G401 (cell line): ENCODE measurements around the gene MEG3. TPM values are rescaled to one million over a fixed set of nuclear protein-coding genes. Genes with fewer than 3 reads are reported as not detected.

ENCODE experiments used
- DNase-seq: peaks from one replicate; pipeline ENCODE4 v3.0.0-alpha.2; 2015; ENCODE audit warnings: low spot score
- in situ Hi-C: cut with HindIII; loops from 2 replicates; pipeline ENCODE4 v1.10.0; 2016; ENCODE audit warnings: low sequenced_read_pairs, mixed read lengths
- total RNA-seq: library from RNA; depleted of rRNA; stranded (reverse); fragments of >200 nt; shearing (Covaris generic); gene quantifications from 2 replicates; pipeline ENCODE4 v1.2.3, GENCODE V29; 2014; rRNA removed

The MEG3 gene
- 3.4 TPM in 1 of 2 replicates, not detected in the other for total RNA-seq

DNA sequence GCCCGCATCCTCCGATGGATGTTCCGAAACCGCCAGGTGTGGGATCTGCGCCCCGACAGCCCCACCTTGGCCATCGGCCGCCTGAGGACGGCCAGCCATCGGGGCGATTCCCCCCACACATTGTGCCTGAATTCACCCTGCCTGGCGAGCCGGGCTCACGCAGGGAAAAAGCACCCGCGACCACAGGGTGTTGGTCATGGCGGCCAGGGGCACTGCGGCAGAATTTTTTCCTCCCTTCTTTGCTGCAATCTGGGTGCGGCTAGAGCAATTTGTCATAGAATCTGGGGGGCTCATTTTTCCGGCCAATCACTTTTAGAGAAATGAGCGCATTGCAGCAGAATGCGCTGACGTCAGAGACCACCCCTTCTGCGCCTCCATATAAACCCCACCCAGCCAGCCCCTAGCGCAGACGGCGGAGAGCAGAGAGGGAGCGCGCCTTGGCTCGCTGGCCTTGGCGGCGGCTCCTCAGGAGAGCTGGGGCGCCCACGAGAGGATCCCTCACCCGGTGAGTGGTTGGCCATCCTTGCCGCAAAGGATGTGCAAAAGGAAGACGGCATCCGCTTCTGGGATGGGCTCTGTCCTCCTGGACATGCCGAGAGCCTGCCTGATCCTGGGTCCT is at the start of gene MEG3:
Gene MEG3, plus strand, starts transcription at position 406 of the 619 bp plus-strand sequence.
- DNase-seq, result peak; percentile 92
- in situ Hi-C loops, result no loop called here

DNA sequence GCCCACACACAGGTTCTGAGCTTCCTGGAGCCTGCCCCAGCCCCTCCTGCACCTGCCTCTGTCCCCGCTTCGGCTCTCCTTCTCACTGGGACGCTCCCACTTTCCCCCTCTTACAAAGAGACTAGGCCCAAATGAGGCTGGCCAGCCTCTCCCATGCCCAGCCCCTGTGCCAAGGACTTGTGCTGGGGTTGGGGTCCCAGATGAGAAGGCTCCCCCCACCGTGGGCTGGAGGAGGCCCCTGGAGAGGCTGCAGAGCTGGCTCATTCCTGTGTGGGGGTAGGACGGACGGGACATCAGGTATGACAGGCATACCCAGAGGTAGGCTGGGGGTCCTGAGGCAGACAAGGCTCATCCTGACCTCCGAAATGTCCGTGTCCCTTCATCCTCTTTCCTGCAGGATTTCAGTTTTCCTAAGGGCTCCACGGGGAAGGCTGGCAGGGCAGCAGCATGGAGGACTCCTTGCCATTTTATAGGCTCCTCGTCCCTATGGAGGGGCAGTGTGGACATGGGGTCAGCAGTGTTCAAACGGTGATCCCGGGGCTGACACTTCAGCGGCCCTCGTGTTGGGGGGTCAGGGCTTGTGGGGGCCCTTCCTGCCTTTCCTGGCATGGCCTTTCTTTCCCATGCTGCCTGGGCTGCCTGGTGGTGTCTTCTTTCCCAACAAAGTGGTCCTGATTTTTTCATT is 49.1 kb upstream of the MEG3 start:
- in situ Hi-C loops, result no loop called here
- DNase-seq, result no peak

DNA sequence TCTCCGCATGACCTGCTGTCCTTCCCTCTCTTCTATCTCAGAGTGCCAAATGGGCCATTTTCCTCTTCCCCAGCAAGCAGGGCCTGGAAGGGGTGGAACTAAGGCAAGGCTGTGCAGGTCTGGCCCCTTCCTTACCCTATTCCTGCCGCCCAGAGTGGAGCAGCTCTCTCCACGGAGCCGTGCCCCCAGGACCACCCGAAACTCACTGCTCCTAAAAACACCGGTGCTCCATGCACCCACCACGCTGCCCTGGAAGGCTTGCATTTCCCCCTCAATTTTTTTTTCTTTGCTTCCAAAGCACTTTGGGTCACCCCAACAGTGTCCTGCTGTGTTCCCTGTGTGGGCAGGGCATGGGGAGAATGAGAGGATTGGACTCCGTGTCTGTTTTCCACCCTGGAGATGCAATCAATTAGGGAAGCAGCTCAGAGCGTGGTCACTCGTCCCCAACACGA is 48.5 kb upstream of the MEG3 start:
- in situ Hi-C loops, result no loop called here

DNA sequence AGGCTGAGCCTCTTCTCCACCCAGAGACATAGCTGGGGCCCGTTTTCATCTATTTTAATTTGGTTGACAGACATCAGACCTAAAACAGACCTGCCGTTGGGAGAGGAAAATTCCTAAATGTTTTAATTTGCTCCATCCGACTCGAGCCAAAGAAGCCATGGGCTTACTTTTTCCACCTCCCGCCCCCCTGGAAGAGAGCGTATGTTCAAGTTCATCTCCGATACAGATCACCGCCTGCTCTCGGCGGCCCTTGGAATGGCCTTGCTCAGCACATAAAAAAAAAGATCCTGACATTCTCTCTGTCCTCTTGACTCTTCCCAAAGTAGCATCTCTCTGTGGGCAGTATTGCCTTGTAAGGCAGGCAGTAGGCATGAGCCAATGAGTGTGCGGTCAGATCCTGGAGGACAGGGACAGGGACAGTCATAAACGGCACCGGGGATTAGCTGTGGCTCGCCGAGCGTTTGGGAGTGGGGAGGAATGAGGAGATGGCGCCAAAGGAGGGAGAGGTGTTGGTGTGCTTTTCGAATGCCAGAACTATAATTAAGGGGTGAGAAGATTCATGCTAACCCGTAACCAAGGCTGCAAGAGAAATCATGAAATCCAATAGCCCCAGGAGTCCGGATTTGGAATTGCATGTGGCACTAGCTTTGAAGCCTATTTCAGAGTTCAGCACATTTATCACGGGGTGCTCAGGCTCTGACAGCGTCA is 47.9 kb upstream of the MEG3 start:
- peak; percentile 72 for DNase-seq
- in situ Hi-C loops, result no loop called here

More for the DNA sequence above, 48.5 kb upstream of the MEG3 start:
- DNase-seq, result no peak

DNA sequence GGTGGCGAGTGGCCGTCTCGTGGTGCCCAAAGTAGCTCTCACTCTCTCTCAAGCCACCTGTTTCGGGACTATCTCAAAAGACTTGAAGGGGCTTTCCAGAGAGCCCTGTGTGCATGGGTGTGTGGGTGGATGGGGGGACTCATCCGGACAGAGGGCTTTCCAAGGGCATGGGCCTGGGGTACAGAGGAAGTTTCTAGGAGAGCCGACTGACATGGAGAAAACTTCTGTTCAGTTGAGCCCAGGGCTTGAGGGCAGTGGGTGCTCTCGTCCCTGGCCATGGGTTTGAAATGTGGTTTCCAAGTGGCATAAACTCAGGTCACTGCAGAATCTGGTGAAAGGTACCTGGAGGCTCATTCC is 47.4 kb upstream of the MEG3 start:
- in situ Hi-C loops, result no loop called here
- DNase-seq, result peak; percentile 8

DNA sequence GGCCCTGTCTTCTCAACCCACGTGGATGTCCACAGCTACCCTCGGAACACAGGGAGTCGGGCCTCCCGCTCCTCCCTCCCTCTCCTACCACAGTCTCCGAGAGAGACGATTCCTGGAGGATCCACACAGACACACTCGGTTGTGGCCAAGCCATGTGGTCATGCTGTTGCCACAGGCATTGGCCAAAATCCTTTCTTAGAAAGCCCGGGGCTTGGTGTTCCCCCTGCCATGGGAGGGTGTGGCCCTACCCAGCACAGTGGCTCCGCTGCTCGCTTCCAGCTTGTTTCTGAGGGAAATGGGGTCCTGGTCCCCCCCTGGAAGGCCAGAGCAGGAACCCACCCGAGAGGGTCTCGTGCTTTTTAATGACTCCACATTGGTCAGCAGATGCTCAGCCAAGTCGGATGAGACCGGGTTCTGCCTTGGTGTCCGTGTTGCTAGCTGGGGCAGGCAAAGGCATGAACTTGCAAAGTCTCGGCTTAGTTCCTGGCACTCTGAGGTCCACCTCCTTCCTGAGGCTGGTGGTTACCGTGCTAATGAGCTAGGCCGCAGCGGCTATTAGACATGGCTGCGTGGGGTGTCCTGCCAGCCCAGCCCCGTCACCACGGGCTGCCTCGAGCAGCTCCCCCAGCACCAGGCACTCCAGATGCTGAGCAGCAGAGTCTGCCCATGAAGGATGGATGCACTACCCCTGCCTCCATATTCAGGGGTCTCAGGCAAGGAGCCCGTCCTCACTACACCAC is 46.8 kb upstream of the MEG3 start:
- in situ Hi-C loops, result no loop called here

DNA sequence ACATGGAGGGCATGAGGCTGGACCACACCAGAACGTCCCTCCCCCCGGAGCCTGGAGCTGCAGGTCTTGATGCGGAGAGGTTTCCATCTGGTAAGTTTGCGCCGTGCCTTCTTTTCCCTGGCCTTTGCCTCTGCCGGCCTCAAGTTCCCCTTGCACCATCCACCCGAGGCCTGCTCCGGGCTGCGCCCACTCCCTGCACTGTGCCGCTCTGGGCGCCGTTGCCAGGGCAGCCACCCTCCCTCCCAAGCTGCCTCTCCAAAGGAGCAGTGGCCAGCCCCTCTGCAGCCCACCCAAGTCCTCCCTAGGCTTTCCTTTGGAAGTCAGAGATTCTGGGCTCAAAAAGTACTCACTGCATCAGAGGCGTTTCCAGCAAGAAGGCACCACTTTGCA is 46.2 kb upstream of the MEG3 start:
- in situ Hi-C loops, result no loop called here
- no peak for DNase-seq

More for the DNA sequence above, 46.8 kb upstream of the MEG3 start:
- peak; percentile 41 for DNase-seq

DNA sequence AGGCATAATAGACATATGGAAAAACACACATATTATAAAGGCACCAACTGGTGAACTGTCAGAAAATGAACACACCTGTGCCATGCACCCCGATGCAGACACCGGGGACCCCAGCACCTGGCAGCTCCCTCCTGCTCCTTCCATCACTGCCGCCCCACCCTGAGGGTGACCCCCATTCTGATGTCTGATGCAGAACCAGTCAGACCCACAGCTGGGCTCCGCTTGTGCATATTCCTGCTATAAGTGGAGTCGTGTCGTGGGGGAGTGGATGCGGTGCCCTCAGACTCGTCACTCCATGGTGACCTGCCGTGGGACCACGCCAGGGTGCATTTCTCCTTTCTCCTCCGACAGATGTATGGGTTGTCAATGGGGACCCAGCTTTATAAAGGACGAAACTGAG is 45.7 kb upstream of the MEG3 start:
- in situ Hi-C loops, result no loop called here
- no peak for DNase-seq

DNA sequence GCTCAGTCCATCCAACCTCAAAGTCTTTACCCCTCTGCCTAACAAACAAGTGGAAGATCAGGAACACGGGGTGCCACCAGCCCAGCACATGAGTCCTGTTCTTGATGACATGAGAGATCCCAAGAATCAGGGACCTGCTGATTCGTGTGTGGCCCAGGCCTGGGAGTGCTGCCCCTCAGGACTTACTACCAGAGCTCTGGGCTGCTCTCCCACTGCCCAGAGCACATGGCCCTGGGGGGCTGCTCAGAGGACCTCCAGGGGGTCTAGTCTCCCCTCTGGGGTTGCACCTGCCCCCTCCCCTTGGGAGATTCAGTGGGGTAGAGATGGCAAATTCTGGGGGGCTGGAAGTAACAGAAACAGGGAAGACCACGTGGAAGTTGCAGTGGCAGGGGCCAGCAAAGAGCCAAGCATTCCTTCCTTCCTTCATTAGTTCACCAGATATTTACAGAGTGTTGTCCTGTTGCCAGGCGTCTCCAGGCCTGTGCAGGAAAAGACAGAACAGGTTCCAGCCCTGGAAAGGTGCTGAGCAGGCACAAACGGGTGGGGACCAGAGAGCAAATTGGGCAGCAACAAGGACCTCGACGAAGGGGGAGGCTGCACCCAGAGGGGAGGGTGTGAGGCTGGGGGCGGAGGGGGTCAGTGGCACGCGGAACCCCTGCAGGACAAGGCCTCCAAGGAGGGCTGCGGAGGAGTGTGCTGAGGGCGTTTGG is 45.1 kb upstream of the MEG3 start:
- no peak for DNase-seq
- in situ Hi-C loops, result no loop called here

DNA sequence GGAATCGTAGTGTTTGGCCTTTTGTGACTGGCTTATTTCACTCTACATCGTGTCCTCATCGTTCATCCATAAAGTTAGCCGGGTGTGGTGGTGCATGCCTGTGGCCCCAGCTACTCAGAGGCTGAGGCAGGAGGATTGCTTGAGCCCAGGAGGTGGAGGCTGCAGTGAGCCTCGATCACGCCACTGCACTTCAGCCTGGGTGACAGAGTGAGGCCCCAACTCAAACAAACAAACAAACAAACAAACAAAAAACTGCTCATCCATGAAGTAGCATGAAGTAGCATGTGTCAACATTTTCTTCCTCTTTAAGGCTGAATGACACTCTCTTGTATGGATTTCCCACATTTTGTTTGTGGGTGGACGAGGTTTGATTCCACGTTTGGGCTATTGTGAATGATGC is 44.0 kb upstream of the MEG3 start:
- in situ Hi-C loops, result no loop called here

DNA sequence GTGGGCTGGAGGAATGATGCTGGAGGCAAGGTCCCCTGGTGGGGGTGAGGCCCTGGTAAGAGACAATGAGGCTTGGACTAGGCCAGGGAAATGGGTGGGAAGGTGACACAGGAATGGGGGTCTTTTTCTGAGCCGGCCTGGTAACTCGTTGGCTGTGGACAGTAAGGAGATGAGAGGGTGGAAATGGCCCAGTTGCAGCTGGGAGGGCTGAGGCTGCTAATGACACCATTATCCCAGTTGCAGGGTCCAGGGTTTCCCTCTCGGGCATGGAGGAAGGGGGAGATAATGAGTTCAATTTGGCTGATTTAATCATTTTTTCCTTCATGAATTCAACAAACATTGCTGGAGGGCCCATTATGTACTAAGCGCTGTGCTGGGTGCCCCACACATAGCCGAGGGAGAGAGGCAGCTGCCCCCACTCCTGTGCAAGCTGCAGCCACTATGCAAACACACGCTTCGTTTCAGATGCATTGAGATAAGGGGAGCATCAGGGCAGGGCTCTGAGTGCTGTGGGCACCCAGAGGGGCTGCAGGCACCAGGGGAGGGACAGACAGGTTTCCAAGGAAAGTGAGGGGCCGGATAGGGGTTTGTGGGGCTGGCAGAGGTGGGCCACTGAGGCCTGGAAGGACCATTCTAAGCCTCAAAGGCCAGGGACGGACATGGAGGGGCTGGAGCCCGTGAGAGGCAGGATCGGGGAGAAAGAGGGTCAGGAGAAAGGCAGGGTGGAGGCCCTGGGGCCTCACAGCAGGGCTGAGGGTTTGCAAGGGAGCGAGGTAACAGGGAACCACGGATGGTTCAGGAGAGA is 43.2 kb upstream of the MEG3 start:
- in situ Hi-C loops, result no loop called here
- no peak for DNase-seq

More for the DNA sequence above, 44.0 kb upstream of the MEG3 start:
- DNase-seq, result no peak

DNA sequence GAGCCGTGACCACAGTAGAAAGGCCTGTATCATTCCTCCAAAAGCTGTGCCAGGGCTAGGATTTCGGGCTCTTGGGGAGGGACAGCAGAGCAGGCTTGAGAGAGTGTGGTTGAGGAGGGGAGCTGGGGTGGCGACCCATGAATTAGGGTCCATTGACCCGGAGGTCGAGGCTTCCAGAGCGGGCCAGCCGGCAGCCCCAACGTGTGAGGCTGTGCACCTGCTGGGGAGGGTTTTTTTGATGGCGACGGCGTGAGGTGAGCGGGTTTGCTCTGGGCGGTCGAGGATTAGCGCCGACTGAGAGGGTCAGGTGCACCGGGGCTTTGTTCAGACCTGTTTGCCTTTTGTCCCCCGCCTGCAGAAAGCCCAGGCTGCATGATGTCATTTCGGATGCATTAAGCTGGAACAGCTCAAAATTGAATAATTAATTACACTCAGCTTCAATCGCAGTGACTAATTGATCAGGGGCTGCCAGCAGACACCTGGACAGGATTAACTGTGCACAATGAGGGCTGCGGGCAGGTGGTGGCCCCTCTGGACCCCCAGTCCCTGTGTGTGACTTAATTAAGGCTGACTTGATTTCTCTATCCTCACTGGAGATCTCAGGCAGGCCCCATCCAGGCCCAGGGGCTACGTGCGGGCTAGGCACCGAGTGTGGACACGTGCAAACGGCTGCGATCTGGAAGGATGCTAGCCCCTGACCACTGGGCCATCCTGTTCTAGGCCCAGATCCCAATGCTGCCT is 42.1 kb upstream of the MEG3 start:
- no peak for DNase-seq
- in situ Hi-C loops, result no loop called here

DNA sequence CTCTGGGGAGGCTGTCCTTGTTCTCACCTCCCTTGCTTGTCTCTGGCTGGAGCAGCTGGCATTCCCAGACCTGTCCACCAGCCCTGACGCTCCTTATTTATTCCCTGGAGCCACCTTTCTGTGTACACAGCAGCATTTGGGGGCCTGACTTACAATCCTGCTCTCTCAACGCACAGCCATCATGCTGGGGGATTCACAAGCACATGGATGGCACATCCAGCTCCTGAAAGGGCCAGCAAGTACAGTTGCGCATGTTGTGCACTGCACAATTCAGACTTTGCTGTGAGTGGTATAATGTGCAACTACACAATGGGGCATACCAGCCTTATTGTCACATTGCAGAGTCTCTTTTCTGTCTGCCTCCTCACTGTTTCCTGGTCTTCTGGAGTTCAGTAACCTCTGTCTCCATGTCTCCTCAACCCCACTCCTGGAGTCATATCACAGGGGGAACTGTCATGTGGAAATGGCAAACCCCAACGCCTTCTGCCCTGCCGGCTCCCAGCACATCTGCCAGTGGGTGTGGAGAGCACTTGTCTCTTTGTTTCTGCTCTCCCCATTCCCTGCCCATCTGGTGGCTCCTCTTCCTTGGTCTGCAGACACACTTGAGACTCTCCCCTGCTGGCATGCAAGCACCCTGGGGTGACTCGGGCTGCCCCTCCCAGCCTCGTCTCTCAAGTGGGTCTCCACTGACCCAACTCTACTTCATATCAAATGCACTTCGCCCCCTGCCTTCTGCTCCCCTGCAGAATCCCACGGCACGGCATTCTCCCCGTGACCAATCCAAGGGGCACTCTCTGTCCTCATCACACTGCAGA is 41.2 kb upstream of the MEG3 start:
- DNase-seq, result no peak
- in situ Hi-C loops, result no loop called here

DNA sequence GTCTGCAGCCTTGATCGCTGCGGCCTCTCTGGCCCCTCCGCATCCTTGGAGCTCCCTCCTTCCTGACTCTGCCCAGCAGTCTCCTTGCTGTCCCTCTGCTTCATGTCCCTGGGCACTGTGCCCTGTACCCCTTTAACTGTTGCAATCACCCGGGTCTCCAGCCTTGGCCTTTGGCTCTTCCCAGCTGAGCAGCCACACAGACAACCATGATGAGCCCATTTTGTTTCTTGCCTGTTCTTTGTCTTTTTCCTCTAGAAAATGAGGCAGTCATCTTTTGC is 40.6 kb upstream of the MEG3 start:
- in situ Hi-C loops, result no loop called here
- no peak for DNase-seq

DNA sequence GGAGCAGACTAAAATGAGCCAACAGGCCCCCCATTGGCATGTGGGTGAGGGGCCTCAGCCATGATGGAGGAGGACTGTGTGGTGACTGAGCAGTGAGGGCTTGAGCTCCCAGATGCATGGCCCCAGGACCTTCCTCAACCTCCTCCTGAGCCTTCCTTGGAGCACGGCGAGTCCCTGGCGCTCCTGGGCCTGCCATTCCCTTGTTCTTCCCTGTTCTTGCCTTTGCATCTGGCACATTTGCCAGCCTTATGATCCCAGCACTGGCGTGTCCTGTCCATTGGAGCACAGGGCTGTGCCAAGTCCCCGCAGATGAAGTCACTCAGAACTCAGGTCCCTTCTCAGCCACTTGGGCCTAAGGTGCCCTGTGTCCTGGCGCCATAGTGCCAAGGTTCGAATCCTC is 40.3 kb upstream of the MEG3 start:
- DNase-seq, result no peak
- in situ Hi-C loops, result no loop called here

DNA sequence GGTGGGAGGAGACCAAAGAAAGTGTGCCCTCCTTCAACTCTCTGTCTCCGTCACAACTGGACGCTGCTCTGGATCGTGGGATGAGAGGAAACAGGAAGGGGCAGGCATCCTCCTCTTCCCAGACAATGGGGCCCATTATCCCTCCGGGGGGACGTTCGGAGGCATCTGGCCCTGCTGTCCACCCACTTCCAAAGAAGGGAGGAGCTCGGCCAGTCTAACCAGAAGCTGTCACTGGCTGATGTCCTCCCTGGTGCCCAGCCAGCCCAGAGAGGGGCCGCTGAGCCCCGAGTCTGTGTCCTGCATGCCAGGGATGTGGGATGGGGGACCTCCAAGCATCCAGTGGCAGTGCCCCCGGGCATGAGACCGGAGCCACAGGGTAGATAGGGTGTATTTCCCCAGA is 39.8 kb upstream of the MEG3 start:
- no peak for DNase-seq
- in situ Hi-C loops, result no loop called here

DNA sequence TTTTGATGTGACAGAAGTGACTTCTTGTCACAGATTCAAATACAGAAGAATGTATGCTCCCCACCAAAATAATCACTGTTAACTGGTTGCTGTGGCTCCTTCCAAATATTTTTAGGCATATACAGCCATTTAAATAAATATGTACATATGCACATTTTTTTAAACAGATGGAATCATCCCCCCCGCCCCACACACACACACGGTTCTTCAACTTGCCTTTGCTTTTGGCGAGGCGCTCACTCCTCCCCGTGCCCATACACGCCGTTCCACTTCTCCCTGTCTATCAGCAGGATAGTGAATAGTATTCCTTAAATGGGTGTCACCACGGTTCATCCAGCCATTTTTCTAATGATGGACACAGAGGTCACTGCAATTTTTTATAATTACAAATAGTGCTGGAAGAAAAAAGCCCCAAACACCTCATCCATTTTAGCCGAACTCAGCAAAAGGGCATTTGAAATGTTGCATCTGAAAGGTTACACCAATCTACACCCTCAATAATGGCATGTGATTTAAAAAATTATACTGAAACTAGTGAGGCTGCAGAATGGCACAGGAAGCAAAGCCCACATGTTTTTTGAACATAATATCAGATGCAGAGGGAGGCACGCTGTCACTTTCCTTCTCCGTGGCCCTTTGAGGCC is 39.2 kb upstream of the MEG3 start:
- in situ Hi-C loops, result no loop called here
- no peak for DNase-seq
